Breast epithelium (tissue), 4 donors: ENCODE data around the gene ELMO1. TPM values are rescaled to one million over a fixed set of nuclear protein-coding genes. Genes with fewer than 3 reads are reported as not detected.

ENCODE experiments used
- DNase-seq, 2 donors: peaks; one replicate each; pipeline ENCODE4 v3.0.0-alpha.2; 2019; ENCODE audit warnings: low spot score in 2 of 2
- H3K27ac ChIP-seq, 2 donors: fragments of 200-600 bp; sonication (generic) in 1 of 2; one replicate each; pipeline ENCODE4 v1.5.1; 2016 to 2019; ENCODE audit warnings: mild to moderate bottlenecking in 1 of 2
- H3K27me3 ChIP-seq, 2 donors: fragments of 200-600 bp; sonication (generic) in 1 of 2; one replicate each; pipeline versions ENCODE4 v1.5.1 to v1.6.0; 2017 to 2019; ENCODE audit warnings: control low read depth in 1 of 2, mild to moderate bottlenecking in 1 of 2
- H3K36me3 ChIP-seq: fragments of 200-600 bp; one replicate; pipeline ENCODE4 v1.5.1; 2019
- H3K4me1 ChIP-seq, 2 donors: fragments of 200-600 bp; sonication (generic); one replicate each; pipeline ENCODE4 v1.5.1; 2016 to 2019; ENCODE audit warnings: control low read depth in 1 of 2
- H3K4me3 ChIP-seq, 3 donors: fragments of 200-600 bp; sonication (generic); 1 replicate in 2 of 3; 2 replicates in 1 of 3; pipeline ENCODE4 v1.5.1; 2016 to 2019; ENCODE audit warnings: mild to moderate bottlenecking in 3 of 3, moderate library complexity in 2 of 3
- H3K9me3 ChIP-seq, 2 donors: fragments of 200-600 bp; sonication (generic) in 1 of 2; one replicate each; pipeline ENCODE4 v1.5.1; 2016 to 2019; ENCODE audit warnings: control low read depth in 1 of 2
- POLR2A ChIP-seq: fragments of 450-650 bp; IDR thresholded peaks from one replicate; pipeline ENCODE4 v1.6.1; 2016; ENCODE audit warnings: antibody characterized with exemption, mild to moderate bottlenecking, moderate library complexity
- POLR2AphosphoS5 ChIP-seq, 3 donors: sonication (generic); formaldehyde crosslinking; IDR thresholded peaks; one replicate each; pipeline ENCODE4 v1.6.1; 2017; ENCODE audit warnings: antibody characterized with exemption in 3 of 3
- intact Hi-C: fragments of 100-400 bp; cut with DNase I; formaldehyde crosslinking; loops from one replicate; pipeline ENCODE4 v1.15.1; 2023; ENCODE audit warnings: low total_unique reads
- total RNA-seq, 3 donors: library from RNA; depleted of rRNA; stranded (reverse); fragments of >200 nt; gene quantifications; one replicate each; pipeline ENCODE4 v1.1.0, GENCODE V29; 2016
- TF ChIP-seq, protein P1 (sequence below), 3 donors: fragments of 450-650 bp; IDR thresholded peaks; one replicate each; pipeline ENCODE4 v1.5.1; 2016 to 2017; ENCODE audit warnings: antibody characterized with exemption in 3 of 3, mild to moderate bottlenecking in 3 of 3, moderate library complexity in 3 of 3

ELMO1 gene
- total RNA-seq, 3 donors from 2014 or later: 49.5 to 110 (median 66.9) TPM

- Histone ChIP-seq H3K27me3 (no peaks in the 10 kb centered on the region), H3K4me3 (no peak overlapping the region), H3K9me3 (no peaks in the 10 kb centered on the region), H3K36me3 (no peaks in the 10 kb centered on the region), H3K27ac (no peak overlapping the region), H3K4me1 (no peaks in the 10 kb centered on the region)
- no peak for DNase-seq
- intact Hi-C loops: no loop called here
- TF ChIP-seq POLR2AphosphoS5 (IDR thresholded peaks at IDR 0.05) (no peak), POLR2A (no peak)
- TF ChIP-seq, protein P1, sequence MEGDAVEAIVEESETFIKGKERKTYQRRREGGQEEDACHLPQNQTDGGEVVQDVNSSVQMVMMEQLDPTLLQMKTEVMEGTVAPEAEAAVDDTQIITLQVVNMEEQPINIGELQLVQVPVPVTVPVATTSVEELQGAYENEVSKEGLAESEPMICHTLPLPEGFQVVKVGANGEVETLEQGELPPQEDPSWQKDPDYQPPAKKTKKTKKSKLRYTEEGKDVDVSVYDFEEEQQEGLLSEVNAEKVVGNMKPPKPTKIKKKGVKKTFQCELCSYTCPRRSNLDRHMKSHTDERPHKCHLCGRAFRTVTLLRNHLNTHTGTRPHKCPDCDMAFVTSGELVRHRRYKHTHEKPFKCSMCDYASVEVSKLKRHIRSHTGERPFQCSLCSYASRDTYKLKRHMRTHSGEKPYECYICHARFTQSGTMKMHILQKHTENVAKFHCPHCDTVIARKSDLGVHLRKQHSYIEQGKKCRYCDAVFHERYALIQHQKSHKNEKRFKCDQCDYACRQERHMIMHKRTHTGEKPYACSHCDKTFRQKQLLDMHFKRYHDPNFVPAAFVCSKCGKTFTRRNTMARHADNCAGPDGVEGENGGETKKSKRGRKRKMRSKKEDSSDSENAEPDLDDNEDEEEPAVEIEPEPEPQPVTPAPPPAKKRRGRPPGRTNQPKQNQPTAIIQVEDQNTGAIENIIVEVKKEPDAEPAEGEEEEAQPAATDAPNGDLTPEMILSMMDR (IDR thresholded peaks at IDR 0.05): no peak
Measured at GRCh38 chr7:37079420-37079819, 369.2 kb downstream of the ELMO1 start.

DNA sequence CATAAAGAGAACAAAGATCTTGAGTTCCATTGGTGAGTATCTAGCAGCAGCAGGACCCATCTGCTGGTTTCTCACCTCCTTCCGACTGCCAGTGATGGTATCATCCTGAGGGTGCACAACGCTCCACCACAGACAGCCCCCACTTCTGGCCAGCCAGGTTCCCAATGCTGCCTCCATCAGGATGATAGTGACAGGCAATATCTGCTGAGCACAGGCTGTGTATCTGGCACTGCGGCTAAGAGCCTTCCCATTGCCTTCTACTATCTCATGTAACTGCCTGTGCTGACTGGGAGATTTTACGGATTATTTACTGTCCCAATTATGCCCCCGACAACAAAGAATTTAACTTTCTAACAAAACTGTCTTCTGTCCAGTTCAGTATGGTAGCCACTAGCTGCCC lies 372.0 kb downstream of the ELMO1 start:
- intact Hi-C loops: no loop called here
- Histone ChIP-seq H3K4me3 (no peak overlapping the region), H3K9me3 (no peaks in the 10 kb centered on the region), H3K36me3 (no peaks in the 10 kb centered on the region), H3K27me3 (no peaks in the 10 kb centered on the region), H3K27ac (no peak overlapping the region), H3K4me1 (no peaks in the 10 kb centered on the region)
- DNase-seq: no peak
- TF ChIP-seq POLR2AphosphoS5 (IDR thresholded peaks at IDR 0.05): no peak
- no peak for TF ChIP-seq POLR2A
- TF ChIP-seq, protein P1 (IDR thresholded peaks at IDR 0.05): no peak

DNA sequence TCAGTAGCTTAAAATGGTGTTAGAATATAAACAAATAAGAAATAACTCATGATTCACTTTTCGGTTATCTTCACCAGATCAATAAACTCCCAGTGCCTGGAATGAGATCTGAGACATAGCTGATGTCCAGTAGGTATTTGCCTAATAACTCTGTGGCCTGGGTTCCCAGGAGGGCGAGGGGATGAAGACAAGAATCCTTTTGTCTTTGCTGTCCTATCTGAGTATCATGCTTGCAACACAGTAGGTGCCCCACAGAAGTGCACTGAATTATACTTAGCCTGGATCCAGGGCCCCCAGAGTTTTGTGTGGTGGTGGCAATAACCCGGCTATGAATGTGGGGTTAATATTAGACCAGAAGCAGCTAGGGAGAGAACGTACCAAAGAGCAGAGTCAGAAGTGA lies 374.3 kb downstream of the ELMO1 start:
- DNase-seq: no peak
- Histone ChIP-seq H3K36me3 (no peaks in the 10 kb centered on the region), H3K27me3 (no peaks in the 10 kb centered on the region), H3K4me1 (no peaks in the 10 kb centered on the region), H3K27ac (no peak overlapping the region), H3K4me3 (no peak overlapping the region), H3K9me3 (no peaks in the 10 kb centered on the region)
- TF ChIP-seq POLR2AphosphoS5 (IDR thresholded peaks at IDR 0.05) (no peak), POLR2A (no peak)
- TF ChIP-seq, protein P1 (IDR thresholded peaks at IDR 0.05): no peak
- intact Hi-C loops: no loop called here

- DNase-seq: no peak
- Histone ChIP-seq H3K4me1 (no peaks in the 10 kb centered on the region), H3K27ac (no peak overlapping the region), H3K4me3 (no peak overlapping the region), H3K36me3 (no peaks in the 10 kb centered on the region), H3K27me3 (no peaks in the 10 kb centered on the region), H3K9me3 (no peaks in the 10 kb centered on the region)
- TF ChIP-seq, protein P1 (IDR thresholded peaks at IDR 0.05): no peak
- no peak for TF ChIP-seq POLR2AphosphoS5 (IDR thresholded peaks at IDR 0.05)
- TF ChIP-seq POLR2A: no peak
- intact Hi-C loops: no loop called here
Measured at GRCh38 chr7:37071124-37071523, 377.5 kb downstream of the ELMO1 start.

DNA sequence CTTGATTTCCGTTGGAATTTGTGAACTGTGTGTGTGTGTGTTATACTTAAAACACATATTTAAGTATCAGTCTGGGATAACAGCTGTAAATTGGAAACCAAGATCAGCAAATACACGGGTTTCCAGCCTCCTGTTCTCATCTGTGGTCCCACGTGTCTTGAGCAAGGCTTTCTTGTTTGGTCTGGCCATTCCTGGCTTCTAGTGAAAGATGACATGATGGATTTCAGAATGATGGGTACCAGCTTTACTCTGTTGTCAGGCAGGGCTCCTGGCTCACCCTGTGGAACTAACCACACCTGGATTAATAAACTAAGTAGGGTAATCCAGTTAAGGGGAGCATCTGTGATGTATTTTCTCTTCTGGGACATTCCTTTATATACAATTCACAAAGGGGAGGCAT lies 378.2 kb downstream of the ELMO1 start:
- no peaks in the 10 kb centered on the region for H3K9me3 ChIP-seq
- H3K4me1 ChIP-seq: no peaks in the 10 kb centered on the region
- no peak for DNase-seq
- intact Hi-C loops: no loop called here
- H3K36me3 ChIP-seq: no peaks in the 10 kb centered on the region
- H3K27me3 ChIP-seq: no peaks in the 10 kb centered on the region
- no peak for TF ChIP-seq POLR2AphosphoS5 (IDR thresholded peaks at IDR 0.05)
- no peak for TF ChIP-seq POLR2A
- TF ChIP-seq, protein P1 (IDR thresholded peaks at IDR 0.05): no peak
- no peak overlapping the region for H3K27ac ChIP-seq
- no peak overlapping the region for H3K4me3 ChIP-seq
